ENCODE results near the gene MAGI2.

- TF ChIP-seq CTCF (IDR thresholded peaks at IDR 0.05) (no peak), POLR2AphosphoS5 (IDR thresholded peaks at IDR 0.05) (no peak), POLR2A (IDR thresholded peaks at IDR 0.05) (no peak)
Measured at GRCh38 chr7:78301407-78301806, 1152.1 kb downstream of the MAGI2 start.
